Measurements from ENCODE around the gene PNPLA6. TPM values are rescaled to one million over a fixed set of nuclear protein-coding genes. Genes with fewer than 3 reads are reported as not detected.
A peak's percentile ranks its signal among the peaks of the same experiment; 100 is the strongest.

PNPLA6 gene
- polyA plus RNA-seq, 3 donors = 11.2 to 178 (median 14.4) TPM

DNA sequence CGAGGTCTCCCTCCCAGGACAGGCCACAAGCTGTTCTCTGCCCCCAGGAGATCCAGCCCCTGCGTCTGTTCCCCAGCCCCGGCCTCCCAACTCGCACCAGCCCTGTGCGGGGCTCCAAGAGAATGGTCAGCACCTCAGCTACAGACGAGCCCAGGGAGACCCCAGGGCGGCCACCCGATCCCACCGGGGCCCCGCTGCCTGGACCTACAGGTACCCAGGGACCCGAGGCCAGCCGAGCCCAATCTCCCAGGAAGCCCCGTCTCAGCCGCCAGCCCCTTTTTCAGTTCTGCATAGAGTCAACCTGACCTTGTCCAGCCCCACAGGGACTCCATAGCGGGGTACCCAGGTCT is 5.9 kb downstream of the PNPLA6 start:
- Histone ChIP-seq H3K4me3 (replicated peaks in 1 of 3; ENCODE audit: low read depth in 2 of 3, low read length in 3 of 3) (no peak overlapping the region), H2AFZ (ENCODE audit: insufficient read depth, low read depth, low read length, poor library complexity, severe bottlenecking) (no peak overlapping the region), H3K4me1 (ENCODE audit: control insufficient read depth in 1 of 2, insufficient read depth in 2 of 2, low read length in 2 of 2) (peaks cover 51 to 53% of the 10 kb centered on the region in 2 donors), H3K27me3 (ENCODE audit: control insufficient read depth in 2 of 2, insufficient read depth in 2 of 2, low read length in 2 of 2) (no peaks in the 10 kb centered on the region), H3K9me3 (replicated peaks in 1 of 2; ENCODE audit: control insufficient read depth in 1 of 2, insufficient read depth in 1 of 2, low read length in 2 of 2) (no peaks in the 10 kb centered on the region), H3K27ac (ENCODE audit: low read depth in 1 of 2, low read length in 2 of 2) (no peak overlapping the region), H4K20me1 (ENCODE audit: insufficient read depth, low read length) (no peaks in the 10 kb centered on the region), H3K9ac (ENCODE audit: insufficient read depth, low read length, poor library complexity, severe bottlenecking) (no peak overlapping the region), H3K79me2 (ENCODE audit: insufficient read depth, low read length) (peaks cover 5% of the 10 kb centered on the region), H3K4me2 (replicated peaks; ENCODE audit: extremely low read depth, low read length, poor library complexity, severe bottlenecking) (no peak overlapping the region), H3K36me3 (replicated peaks in 1 of 2; ENCODE audit: control insufficient read depth in 1 of 2, insufficient read depth in 2 of 2, low read length in 2 of 2) (peaks cover 44 to 59% of the 10 kb centered on the region in 2 donors)
- no peak overlapping the region for H3K4me3 Mint-ChIP-seq
- peak overlapping the region in 3 of 7 donors; percentile 33 to 57 (median 50) for H3K27ac Mint-ChIP-seq
- no peak for DNase-seq
- peaks cover 53 to 66% of the 10 kb centered on the region in 2 donors for H3K36me3 Mint-ChIP-seq
- peaks cover 0 to 5% (median 0%) of the 10 kb centered on the region in 7 donors for H3K9me3 Mint-ChIP-seq
- no peak for TF ChIP-seq CTCF (IDR thresholded peaks at IDR 0.05)
- 93% methylated on average over 15 of the region's 15 CpGs for WGBS (ENCODE audit: insufficient coverage)
- intact Hi-C loops (cut with micrococcal nuclease) = loop anchor here (5.0 to 10.0 kb wide), 2 partner anchors 49 to 113 kb away; no protein-coding TSS in a partner anchor
- no peaks in the 10 kb centered on the region for H3K27me3 Mint-ChIP-seq (ENCODE audit: low read depth in 3 of 3)
- peaks cover 58% of the 10 kb centered on the region for H3K4me1 Mint-ChIP-seq

- H3K36me3 ChIP-seq (replicated peaks in 1 of 2; ENCODE audit: control insufficient read depth in 1 of 2, insufficient read depth in 2 of 2, low read length in 2 of 2) = peaks cover 44 to 58% of the 10 kb centered on the region in 2 donors
- DNase-seq = no peak
- no peak overlapping the region for H3K4me3 Mint-ChIP-seq
- H3K4me1 ChIP-seq (ENCODE audit: control insufficient read depth in 1 of 2, insufficient read depth in 2 of 2, low read length in 2 of 2) = peaks cover 48 to 53% of the 10 kb centered on the region in 2 donors
- H3K27ac ChIP-seq (ENCODE audit: low read depth in 1 of 2, low read length in 2 of 2) = peak overlapping the region in 1 of 2 donors; percentile 95
- TF ChIP-seq CTCF (IDR thresholded peaks at IDR 0.05) = no peak
- H3K4me3 ChIP-seq (replicated peaks in 1 of 3; ENCODE audit: low read depth in 2 of 3, low read length in 3 of 3) = no peak overlapping the region
- H3K27me3 ChIP-seq (ENCODE audit: control insufficient read depth in 2 of 2, insufficient read depth in 2 of 2, low read length in 2 of 2) = no peaks in the 10 kb centered on the region
- H2AFZ ChIP-seq (ENCODE audit: insufficient read depth, low read depth, low read length, poor library complexity, severe bottlenecking) = no peak overlapping the region
- H3K4me2 ChIP-seq (replicated peaks; ENCODE audit: extremely low read depth, low read length, poor library complexity, severe bottlenecking) = no peak overlapping the region
- H3K27ac Mint-ChIP-seq = peak overlapping the region in 5 of 7 donors; percentile 33 to 84 (median 66)
- peaks cover 0 to 5% (median 0%) of the 10 kb centered on the region in 7 donors for H3K9me3 Mint-ChIP-seq
- H3K27me3 Mint-ChIP-seq (ENCODE audit: low read depth in 3 of 3) = no peaks in the 10 kb centered on the region
- 98% methylated on average over 9 of the region's 11 CpGs for WGBS (ENCODE audit: insufficient coverage)
- H4K20me1 ChIP-seq (ENCODE audit: insufficient read depth, low read length) = no peaks in the 10 kb centered on the region
- H3K4me1 Mint-ChIP-seq = peaks cover 54% of the 10 kb centered on the region
- H3K9me3 ChIP-seq (replicated peaks in 1 of 2; ENCODE audit: control insufficient read depth in 1 of 2, insufficient read depth in 1 of 2, low read length in 2 of 2) = no peaks in the 10 kb centered on the region
- peaks cover 5% of the 10 kb centered on the region for H3K79me2 ChIP-seq (ENCODE audit: insufficient read depth, low read length)
- no peak overlapping the region for H3K9ac ChIP-seq (ENCODE audit: insufficient read depth, low read length, poor library complexity, severe bottlenecking)
- H3K36me3 Mint-ChIP-seq = peaks cover 52 to 65% of the 10 kb centered on the region in 2 donors
- intact Hi-C loops (cut with micrococcal nuclease) = loop anchor here (5.0 to 10.0 kb wide), 2 partner anchors 50 to 113 kb away; no protein-coding TSS in a partner anchor
Observed at GRCh38 chr19:7541828-7542443, 6.4 kb downstream of the PNPLA6 start.

Measured in CD14-positive monocyte (primary cell).